Activated T-cell treated with anti-CD3 and anti-CD28 coated beads for 48 hours (primary cell): ENCODE results near the gene MTERF4.

Experiments
- DNase-seq: peaks from one replicate; pipeline ENCODE4 v3.0.0-alpha.2; 2020; ENCODE audit warnings: low read depth

Gene MTERF4

GRCh38 chr2:241088791-241089732 is 13.0 kb downstream of the MTERF4 start:
- DNase-seq = no peak

- no peak for DNase-seq
These were observed 13.7 kb downstream of the MTERF4 start for GRCh38 chr2:241088376-241088775.

GRCh38 chr2:241087420-241088268 is 14.4 kb downstream of the MTERF4 start:
- DNase-seq = no peak

GRCh38 chr2:241084856-241085444 is 17.1 kb downstream of the MTERF4 start:
- DNase-seq = no peak

GRCh38 chr2:241083091-241083415 is 19.0 kb downstream of the MTERF4 start:
- no peak for DNase-seq

GRCh38 chr2:241082341-241083090 is 19.6 kb downstream of the MTERF4 start:
- DNase-seq = no peak

- no peak for DNase-seq
These were observed 20.3 kb downstream of the MTERF4 start for GRCh38 chr2:241081643-241082340.

- DNase-seq = no peak
These were observed 20.9 kb downstream of the MTERF4 start for GRCh38 chr2:241081190-241081642.

- DNase-seq = no peak
These were observed 21.5 kb downstream of the MTERF4 start for GRCh38 chr2:241080405-241081189.

- DNase-seq = no peak
These were observed 27.1 kb downstream of the MTERF4 start for GRCh38 chr2:241074901-241075540.

- DNase-seq = no peak
These were observed 27.8 kb downstream of the MTERF4 start for GRCh38 chr2:241074065-241074818.

GRCh38 chr2:241073166-241074064 is 28.7 kb downstream of the MTERF4 start:
- no peak for DNase-seq

GRCh38 chr2:241072553-241073165 is 29.4 kb downstream of the MTERF4 start:
- no peak for DNase-seq

GRCh38 chr2:241072151-241072550 is 29.9 kb downstream of the MTERF4 start:
- DNase-seq = no peak

GRCh38 chr2:241071677-241072111 is 30.4 kb downstream of the MTERF4 start:
- no peak for DNase-seq

GRCh38 chr2:241070811-241071676 is 31.0 kb downstream of the MTERF4 start:
- no peak for DNase-seq

GRCh38 chr2:241070361-241070760 is 31.7 kb downstream of the MTERF4 start:
- no peak for DNase-seq
